GM11168 (cell line): Measurements from ENCODE around the gene VIT.

Source experiments
- in situ Hi-C: fragments of 300-500 bp; cut with MboI; formaldehyde crosslinking; loops from one replicate; pipeline ENCODE4 v1.12.0; 2022; ENCODE audit warnings: low sequenced_read_pairs; ENCODE audit not compliant: unreplicated experiment

The VIT gene

DNA sequence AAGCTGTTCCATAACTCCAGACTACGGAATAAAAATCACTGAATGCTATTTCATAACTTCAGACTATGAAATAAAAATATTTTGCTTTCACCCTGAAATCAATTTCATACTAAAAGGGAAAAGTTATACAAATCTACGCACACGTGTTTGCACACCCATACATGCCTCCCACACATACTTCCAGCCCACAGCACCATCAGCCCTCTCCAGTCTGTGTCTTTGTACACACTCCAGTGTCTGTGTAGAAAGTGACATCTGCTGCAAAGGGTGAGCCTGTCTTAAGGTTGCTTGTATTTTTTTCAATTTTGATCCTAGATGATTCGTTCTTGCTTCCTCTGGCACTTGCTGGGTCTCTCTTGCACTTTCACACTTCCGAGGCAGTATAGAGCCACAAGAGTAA, 53.6 kb downstream of the VIT start:
- in situ Hi-C loops, result no loop called here

DNA sequence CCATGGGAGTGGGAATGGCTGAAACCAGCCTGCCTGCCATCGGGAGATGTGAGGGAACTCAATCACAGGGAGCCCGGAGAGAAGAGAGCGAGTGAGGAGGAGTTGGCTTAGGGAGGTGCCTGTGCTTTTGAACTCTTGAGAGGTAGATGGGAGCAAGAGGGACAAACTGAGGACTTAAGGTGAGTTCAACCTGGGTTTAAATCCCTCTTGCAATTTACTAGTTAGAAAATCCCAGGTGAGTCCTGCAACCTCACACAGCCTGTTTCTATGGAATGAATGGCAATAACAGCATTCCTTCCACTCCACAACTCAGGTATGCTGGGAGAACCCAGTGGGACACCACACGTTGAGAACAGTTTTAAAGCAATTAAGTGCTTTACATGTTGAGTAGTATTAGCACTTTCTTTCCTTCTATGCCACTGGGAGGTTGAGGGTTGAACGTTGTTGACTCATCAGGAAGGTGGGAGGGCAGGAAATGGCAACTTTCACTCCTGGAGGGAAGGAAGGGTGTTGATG, 57.3 kb downstream of the VIT start:
- in situ Hi-C loops, result no loop called here

DNA sequence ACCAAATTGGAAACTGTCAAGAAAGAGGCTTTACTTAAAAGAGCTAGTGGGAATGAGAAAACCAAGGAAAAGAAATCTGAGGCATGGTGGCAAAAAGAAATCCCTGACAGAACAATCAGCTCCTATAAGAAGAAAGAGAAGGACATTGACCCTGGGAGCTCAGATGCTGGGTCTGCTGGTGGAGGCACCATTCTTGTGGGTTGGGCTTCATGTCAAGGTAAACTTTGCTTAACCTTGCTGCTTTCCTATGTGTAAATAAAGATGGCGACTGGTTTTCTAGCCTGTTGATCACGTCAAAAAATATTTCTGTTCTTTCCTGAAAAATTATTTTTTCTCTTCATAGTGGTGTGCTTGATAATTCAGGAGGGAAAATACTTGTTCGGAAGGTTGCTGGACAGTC, 58.1 kb downstream of the VIT start:
- in situ Hi-C loops, result no loop called here

DNA sequence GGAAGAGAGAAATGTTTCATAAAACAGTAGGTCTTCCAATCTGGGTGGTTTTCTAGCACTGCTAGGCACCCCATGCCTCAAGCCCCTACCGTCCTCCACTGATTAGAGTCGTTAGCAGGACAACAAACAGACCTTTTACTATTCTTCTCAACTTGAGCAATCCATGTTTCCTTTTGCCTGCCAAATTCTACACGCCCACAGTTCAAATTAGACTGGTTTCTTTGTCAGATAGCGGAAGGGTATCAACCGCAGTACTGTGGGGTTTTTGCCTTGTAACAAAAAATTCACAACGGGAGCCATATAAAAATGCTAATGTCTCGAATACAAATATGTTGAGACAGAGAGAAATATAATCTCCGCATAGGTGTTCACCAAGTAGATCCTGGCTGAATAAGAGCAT, 59.9 kb downstream of the VIT start:
- in situ Hi-C loops, result no loop called here

DNA sequence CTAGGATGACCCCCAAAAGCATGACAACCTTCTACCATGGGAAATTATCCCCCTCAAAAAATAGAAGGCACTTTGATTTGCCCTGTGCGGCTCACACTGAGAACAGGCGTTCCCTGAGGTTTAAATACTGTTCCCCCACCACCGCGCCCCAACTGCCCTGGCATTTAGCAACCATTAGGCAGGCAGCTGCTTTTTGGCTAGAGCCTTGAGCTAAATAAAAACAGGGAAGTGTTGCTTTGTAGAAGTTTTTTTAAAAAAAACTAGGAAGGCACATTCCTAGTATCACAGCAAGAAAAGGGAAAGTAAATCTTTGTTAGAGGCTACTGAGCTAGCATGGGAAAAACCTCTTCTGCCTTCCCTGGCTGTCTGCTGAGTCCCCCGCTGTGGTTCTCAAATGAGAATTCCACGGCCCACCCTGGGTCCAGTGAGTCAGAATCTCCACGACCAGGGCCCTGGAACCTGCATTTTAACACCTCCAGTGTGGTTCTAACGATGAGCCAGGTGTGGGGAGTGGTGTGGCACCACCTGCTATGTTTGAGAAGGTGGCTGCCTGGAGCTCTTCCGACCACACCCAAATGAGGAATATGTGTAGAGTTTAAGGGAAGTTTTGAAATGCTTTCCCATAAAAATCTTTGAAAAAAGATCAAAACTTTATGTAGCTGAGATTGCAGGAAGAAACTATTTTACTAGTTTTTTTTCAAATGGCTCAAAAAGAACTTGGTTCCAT, 66.4 kb downstream of the VIT start:
- in situ Hi-C loops, result no loop called here

DNA sequence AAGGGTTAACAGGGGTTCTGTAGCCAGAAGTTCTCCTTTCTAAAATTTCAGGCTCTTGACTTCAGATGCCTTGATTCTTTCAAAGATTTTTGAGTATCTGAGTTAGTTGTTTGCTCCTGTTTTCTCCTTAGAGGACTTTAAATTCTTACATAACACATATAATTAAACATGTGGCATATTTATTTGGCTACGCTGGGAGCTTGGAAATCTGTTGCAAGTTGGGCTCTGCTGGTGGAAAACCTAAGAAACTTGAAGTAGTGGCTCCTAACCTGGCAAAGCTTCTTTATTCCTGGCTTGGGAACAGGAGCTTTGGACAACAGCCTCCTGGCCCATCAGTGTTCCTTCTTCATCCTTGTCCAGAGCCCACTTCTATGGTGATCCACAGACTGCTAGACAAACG, 72.6 kb downstream of the VIT start:
- in situ Hi-C loops, result no loop called here

DNA sequence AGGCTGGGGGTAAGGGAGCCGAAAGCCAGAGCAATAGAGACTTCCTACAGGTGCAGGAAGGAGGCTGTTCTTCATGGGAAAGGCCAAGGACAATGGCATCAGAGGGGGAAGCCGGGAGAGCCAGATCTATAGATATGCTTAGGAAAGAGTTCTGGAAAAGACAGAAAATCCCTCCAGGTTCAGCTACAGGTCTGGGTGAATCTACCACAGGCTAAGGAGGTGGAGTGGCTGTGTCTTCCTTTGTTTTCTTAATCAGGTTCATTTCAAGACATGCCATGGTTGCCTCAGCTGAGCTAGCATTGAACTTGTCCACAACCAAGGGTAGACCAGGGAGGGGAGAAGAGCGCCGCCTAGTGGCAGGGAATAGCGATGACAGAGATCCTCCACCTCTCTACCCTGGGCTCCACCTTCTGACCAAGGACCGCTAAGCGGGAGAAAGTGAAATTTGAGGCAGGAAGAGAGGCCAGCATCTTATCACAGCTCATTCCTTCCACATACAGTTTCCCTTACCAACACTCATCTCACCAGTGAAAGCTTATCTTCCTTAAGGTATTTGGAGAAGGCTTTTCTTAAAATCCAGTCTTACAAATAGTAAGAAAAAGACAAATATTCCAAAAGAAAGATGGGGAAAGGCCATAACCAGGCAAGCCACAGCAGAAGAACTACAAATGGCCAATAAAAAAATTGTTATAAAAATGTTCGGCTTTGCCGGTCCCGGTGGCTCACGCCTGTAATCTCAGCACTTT, 74.2 kb downstream of the VIT start:
- in situ Hi-C loops, result no loop called here

DNA sequence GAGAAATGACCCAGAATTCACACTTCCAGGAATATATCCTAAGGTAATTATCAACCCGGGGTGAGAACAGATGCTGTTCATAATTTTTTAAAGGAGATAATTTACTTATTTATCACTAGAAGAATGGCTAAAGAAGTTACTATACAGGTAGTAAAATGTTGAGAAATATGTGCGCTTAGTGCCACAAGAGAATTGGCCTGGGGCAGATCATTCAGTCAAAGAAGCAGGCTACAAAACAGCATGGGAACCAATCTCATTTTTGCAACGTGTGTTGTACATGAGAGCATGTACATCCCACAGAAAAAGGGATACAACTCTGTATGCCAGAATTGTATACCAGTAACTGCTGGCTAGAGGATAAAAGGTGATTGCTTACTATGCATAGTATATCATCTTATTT, 75.2 kb downstream of the VIT start:
- in situ Hi-C loops, result no loop called here

DNA sequence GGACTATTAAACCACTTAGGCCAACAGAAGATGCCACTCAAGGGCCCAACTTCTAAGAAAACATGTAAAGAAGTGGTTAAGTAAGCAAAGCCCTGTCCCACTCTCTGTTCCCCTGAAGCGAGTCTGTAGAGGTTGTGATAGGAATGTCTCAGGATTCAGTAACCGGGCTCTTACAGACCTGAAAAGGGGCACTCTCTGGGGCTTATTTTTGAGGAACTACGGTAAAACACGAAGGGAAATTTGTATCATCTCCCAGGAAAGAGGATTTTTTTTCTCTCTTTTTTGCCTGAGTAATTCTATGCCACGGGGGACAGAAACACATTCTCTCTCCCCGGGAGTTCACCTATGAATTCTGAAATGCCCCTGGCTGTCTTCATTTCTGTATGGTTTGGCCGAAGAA, 77.4 kb downstream of the VIT start:
- in situ Hi-C loops, result no loop called here

DNA sequence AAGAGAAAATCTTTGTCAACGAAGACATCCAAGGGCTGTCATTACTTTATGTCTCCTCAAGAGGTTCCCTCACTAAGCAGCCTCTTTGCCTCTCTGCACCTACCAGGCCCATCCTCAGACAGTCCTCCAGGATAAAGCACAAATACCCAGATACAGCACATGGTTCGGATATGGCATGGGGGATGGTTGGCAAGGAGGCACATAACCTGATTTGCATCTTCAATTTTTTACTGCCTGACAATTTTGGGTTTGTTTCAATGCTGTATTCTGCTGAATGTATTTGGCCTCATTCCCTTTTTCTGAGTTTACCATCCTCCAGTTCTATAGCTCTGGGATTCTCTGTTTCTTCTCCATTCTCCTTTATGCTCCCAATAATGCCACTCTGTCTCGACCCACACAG, 78.8 kb downstream of the VIT start:
- in situ Hi-C loops, result no loop called here

DNA sequence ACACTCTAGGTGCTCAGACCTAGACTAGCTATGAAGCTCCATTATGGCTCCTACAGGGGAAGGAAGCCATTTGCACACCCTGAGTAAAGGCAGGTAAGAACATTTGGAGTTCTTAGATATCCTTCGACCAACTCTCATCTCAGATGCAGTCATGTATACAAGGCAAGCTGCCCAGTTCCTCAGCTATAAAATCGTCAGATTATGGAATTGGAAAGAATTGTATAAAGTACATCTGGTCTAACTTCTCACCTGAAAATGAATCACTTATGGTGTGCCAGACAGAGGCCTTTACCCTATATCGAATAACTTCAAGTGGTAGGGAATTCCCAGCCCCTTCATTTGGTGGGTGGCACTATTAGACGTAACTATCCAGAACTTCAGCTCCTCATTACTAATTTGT, 79.3 kb downstream of the VIT start:
- in situ Hi-C loops, result no loop called here

DNA sequence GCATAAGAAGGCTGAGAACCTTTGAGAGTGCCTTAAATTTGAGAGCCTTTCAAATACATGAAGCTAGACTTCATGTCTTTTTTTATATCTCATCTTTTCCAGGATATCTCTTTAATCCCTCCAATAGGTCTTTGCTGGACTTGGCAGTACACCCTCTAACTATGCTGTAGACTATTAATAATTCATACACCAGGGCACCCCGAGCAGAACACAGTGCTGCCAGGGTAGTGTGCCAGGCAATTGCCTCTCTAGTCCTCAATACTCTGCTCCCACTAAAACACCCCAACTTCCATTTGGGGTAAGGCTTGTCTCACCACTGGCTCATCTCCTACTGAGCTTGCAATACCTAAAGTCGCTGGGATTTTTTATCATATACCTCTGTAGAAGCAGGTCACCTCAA, 80.8 kb downstream of the VIT start:
- in situ Hi-C loops, result no loop called here

DNA sequence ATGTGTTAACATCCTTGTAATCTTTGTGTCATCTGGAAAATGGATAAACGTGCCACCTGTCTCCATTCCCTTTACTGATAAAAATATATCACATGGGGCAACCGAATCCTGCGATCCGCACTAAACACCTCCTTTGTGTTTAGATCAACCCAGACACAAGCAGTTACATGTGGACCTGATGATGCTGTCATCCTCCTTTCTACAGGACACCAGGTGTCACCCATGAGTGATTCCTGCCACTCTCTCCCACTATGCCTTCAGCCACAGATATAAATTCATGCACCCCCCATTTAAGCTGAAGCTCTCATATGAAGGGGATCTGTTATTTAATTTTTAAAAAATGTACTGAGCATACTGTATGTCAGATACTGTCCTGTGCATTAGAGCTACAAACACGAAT, 81.3 kb downstream of the VIT start:
- in situ Hi-C loops, result no loop called here

DNA sequence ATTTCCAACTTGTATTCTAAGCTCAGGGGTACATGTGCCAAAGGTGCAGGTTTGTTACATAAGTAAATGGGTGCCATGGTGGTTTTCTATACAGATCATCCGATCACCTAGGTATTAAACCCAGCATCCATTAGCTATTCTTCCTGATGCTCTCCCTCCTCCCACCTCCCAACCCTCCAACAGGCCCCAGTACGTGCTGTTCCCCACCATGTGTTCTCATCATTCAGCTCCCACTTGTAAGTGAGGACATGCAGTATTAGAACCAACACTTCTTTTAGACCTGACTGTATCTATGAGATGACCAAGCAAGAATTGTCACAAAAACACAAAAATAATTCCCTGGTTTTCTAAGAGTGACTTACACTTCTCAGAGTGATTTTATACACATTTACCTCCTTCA, 83.0 kb downstream of the VIT start:
- in situ Hi-C loops, result no loop called here

DNA sequence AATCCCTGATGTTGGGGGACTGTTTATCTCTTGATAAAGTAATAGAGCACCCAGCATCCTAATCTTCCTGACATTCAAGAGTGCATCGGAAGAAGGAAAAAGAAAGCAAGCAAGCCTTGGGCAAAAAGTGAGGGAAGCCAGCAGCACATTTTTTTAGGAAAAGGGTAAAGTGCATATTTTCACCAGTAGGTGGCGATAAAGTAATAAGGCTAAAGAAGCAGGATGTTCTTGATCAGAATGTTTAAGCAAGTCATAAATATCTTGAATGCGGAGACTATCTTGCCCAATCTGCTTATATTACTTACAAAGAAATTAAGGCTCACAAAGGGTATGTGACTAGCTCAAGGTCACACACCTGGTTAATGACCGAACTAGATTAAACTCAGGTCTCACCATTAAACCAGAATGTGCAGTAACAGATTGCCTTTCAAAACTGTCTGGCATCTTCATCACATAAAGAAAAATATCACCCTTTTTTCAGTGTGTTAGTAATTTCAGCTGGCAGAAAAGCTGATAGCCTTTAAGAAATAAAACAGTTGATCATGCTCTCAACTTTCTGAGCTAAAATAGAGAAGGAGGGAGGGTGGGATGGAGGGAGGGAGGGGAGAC, 83.8 kb downstream of the VIT start:
- in situ Hi-C loops, result no loop called here

DNA sequence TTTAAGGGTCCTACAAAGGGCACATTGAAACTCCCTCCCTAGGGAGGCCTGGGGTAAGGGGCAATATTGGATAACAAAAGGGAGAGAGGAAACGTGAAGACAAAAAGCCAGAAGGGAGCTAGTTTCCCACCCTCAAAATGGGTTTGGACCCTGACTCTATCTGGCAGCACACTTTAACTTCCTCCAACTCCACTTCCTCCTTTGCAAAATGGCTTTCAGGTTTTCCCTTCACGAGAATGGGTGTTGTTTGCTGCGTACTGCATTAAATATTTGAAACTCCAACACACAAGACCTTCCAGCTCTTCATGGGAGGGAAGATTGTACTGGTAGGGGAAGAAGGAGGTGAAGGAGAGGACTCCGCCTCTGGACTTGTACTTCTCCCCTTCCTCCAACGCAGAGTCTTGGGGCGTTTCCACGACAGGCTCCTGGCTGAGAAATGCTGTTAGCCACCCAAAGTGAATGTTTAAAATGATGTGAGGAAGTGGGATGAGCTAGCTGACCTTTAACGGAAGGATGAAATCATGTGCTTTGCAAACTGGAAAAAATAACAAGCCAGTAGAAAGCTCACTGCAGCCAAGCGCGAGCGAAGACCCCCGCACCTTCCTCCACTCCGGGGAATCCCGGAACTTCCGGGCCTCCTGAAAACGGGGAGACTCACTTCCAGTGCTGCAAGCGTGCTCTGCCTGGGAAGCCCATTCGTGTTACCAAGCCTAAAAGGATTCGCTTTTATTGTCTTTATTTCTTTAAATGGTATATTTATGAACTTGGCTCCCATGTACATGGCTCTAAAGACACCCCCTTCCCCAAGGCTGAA, 85.6 kb downstream of the VIT start:
- in situ Hi-C loops, result no loop called here

DNA sequence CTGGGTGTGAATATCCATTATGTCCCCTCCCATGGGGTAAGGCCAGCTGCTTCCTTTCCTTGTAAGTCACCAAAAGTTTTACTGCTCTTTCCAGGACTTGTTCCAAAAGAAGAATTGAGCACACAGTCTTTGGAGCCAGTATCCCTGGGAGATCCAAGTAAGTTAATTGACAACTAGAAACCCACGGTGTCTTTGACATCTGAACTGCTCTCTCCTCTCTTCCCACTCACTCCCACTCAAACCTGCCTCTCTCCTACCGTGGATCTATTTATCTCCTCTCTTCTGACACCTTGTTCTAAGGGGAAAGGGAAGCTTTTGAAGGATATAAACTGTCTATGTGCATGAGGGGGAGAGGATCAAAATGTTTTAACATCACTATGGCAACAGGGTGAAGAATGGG, 86.7 kb downstream of the VIT start:
- in situ Hi-C loops, result no loop called here

DNA sequence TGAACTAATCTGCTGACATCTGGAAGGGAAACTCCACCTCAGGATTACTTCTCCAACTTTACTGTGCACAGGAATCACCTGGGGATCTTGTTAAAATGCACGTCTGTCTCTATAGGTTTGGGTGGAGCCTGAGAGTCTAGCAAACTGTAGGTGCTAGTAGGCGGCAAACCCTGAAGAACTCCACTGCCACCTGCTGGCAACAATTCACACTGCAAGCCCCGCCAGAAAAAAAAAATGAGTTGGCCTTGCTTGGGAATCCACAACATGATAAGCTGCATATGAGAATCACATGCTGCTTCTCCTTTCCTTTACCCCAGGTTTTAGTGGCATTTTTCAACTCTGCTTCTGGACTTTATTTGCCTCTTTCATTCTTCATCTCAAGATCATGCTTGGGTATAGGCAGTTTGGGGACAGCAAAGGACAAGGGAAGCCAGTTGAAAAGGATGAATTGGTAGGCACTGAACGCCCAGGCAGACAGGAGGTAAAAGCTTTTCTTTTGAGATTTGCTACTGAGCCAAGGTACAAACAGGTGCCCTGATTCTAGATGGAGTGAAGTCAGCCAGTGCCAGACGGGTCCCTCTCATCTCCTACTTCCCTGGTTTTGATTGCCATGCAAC, 88.8 kb downstream of the VIT start:
- in situ Hi-C loops, result no loop called here

DNA sequence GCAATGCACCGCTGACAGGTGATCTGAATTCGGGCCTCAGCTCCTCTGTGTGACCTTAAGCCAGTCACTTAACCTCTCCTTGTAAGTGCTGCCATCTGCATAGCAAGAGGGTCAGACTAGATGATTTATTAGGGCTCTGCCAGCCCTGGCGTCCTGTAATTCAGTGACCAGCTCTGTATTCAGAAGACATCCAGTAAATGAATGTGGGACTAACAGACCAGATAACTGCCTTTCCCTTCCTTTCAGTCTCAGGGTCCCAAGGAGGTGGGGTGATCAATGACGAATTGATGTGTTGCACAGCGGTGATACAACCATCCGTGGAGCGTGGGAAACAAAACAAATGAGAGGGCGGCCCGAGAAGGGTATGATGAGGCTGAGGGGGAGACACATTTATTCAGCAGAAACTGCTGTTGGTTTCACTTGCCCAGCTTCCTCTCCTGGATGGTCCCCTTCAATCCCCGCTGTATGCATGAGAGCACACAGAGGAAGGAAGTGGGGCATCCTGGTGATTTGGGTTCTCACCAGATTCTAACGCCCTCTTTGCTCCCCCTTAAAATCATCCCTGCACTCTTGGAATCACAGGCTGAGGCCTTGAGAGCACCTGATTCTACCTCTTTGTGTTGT, 92.8 kb downstream of the VIT start:
- in situ Hi-C loops, result no loop called here

DNA sequence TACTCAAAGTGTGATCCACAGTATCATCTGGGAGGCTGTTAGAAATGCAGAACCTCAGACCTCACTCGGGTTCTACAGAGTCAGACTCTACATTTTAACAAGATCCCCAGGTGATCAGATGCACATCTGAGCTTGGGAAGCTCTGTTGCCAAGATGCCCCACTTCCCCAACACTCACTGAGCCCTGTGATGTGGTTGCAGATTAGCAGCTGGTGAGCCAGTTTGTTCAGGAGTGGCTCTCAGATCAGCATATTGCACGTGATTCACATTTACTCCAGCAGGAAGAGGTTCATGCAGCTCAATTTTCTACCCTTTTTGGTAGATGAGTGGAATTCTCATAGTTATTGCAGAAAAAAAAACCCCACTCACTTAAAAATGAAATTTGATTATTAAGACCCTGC, 96.4 kb downstream of the VIT start:
- in situ Hi-C loops, result no loop called here
